Inferior parietal cortex (tissue), 1 donor: ENCODE results near the gene ADGRL3.

ENCODE experiments used
- DNase-seq: peaks from one replicate; pipeline ENCODE4 v3.0.0-alpha.2; 2016; ENCODE audit errors: extremely low spot score

Gene ADGRL3

GRCh38 chr4:61992351-61992750 is 792.2 kb downstream of the ADGRL3 start:
- DNase-seq: no peak

GRCh38 chr4:61994036-61994435 is 793.9 kb downstream of the ADGRL3 start:
- DNase-seq: no peak

DNA sequence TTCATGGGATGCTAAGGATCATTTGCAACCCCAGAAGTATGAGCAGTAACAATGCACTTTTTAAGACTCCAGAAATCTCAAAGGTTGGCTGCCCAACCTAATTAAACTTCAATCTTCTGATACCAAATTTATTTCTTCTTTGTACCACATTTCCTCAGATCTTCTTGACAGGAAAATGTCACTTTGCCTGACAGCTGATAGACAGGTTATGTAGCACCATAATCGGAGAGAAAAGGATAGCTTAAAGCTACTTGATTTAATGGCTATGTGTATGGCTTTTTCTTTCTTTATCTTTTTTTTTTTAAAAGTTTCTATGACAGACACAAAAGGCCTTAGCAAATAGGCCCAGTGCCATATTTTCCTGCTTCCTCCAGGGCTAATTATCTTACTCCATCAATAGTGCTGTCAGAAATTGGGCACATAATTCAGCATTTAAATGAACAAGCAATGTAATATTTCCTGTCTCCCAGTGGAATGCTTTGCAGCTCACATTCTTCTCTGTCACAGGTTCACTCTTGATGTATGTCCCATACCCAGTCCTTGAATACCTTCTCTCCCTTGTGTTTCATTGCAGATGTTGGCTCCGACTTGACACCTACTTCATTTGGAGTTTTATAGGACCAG is 795.7 kb downstream of the ADGRL3 start:
- DNase-seq: no peak

DNA sequence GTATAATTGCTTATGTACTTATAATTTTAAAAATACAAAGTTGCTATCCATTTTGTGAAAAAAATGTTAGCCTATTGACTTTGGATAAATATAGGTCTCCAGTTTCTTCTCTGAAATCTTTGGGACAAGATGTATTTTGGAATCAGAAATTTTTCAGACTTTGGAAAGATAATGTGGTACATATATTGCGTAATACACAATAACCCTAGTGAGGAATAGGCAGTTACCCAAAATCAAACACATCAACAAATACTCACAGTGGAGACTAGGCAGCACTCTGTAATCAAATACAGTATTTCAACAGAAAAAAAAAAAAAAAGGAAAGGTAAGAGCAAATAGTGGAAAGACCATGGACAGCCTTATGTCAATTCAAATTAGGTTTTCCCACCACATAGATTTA is 796.8 kb downstream of the ADGRL3 start:
- DNase-seq: no peak

DNA sequence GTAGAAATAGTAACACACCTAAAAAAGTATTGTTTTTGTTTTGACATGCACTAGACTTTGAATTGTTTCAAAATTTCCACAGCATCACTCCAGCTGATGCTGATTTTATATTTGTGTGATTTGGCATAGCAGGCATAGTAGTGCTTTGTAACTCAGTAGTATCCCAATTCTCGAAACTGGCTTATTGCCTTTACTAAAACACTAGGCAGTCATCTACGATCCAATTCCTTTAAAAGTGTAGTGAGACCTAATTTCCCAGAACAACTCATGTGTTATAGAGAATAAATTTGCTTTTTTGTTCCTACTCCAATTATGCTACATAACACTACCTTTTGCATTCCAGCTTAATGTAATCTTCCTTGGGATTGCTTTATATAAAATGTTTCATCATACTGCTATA is 797.7 kb downstream of the ADGRL3 start:
- DNase-seq: no peak

GRCh38 chr4:62003695-62004094 is 803.6 kb downstream of the ADGRL3 start:
- no peak for DNase-seq

GRCh38 chr4:62004881-62005280 is 804.8 kb downstream of the ADGRL3 start:
- no peak for DNase-seq

DNA sequence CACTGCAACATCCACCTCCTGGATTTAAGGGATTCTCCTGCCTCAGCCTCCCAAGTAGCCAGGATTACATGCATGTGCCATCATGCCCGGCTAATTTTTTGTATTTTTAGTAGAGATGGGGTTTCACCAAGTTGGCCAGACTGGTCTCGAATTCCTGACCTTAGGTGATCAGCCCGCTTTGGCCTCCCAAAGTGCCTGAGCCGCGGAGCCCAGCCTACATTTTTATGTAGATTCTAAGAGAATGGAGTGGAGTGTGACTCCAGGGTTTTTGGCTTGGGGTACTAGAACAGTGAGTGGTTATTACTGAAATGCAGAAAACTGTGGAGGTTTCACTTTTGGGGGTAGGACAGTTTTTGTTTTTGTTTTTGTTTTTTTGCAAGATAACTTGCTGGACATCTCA is 806.0 kb downstream of the ADGRL3 start:
- no peak for DNase-seq

DNA sequence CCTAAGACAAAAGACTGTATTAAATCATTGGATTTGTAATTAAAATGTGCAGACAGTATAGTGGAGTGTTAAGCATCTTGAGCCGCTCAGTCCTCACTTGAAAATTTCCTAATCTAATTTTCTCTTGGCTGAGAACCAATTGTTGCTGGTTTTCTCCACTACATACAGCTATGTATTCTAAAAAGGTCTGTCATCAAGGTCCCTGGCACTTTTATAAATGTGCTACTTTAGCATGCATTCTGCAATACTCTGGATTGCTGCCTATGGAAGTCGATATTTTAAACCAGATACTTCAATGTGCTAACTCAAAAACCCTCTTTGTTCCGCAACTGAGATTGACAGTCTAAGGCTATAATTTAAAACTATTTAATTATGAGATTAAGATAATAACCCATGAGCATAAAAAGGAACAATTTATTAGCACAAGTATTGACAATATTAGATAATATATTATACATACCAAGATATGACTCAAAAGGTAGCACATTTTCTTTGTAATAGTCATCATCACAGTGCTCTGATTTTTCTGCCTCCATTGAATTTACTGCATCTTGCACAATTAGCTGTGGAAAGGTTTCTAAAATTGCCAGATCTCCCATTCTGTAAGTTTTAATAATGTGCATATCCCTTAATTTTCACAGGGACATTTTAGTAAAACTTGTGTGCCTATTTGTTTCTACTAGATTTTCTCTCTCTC is 815.1 kb downstream of the ADGRL3 start:
- no peak for DNase-seq

DNA sequence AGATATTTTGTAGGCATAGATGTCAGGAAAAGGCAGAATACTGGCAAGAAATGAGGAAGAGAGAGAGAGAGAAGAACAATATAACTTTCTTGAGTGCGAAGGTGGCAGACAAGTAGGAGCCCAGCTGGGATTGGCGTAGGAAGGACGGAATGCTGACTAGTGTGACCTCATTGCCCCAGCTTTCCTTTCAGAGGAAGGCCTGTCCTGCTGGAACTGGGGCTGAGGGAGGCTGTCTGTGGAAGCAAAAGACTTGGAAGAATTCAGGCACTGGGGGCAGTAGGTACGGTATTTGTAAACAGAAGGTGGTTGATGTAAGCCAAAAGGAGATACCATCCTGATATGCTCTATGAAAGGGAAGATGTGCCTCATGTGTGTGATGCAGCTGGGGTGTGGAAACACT is 818.4 kb downstream of the ADGRL3 start:
- DNase-seq: no peak

- DNase-seq: no peak
Observed at GRCh38 chr4:62023633-62024032, 823.5 kb downstream of the ADGRL3 start.

DNA sequence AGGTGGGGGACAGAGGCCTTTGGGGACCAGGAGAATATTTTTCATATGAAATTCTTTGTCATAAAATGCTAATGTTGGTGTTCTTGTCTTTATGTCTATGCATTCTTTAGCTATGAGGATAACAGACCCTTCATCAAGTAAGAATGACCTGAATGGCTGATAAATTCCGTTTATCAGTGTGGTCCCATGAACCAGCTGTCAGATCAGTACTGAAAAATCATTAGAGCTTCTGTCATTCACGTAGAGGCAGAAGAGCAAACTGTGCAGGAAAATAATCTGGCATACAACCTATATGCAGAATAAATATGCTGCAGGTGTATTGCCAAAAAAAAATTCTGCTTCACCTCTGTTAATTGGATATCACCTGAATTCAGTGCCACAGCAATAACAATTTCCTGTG is 828.6 kb downstream of the ADGRL3 start:
- DNase-seq: no peak

DNA sequence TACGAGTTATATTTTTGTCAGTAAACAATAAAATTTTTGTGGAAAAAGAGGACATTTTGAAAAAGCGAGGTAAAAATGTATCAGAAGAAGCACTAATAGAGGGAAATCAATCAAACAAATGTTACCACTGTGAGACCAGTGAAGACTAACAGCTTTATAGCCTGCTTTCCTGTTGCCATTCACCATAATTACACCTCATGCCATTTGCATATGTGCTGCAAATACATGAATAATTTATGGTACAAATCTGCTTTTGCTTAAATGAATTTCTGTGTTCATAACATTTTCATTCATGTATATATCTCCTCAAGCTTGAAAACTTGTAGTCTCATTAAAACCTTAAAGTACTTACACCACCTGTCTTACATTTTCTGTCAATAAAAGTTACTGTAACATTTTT is 830.8 kb downstream of the ADGRL3 start:
- no peak for DNase-seq

- DNase-seq: no peak
Observed at GRCh38 chr4:62037571-62037970, 837.4 kb downstream of the ADGRL3 start.

- DNase-seq: no peak
Observed at GRCh38 chr4:62051332-62051731, 851.2 kb downstream of the ADGRL3 start.

- DNase-seq: no peak
Observed at GRCh38 chr4:62053974-62054373, 853.8 kb downstream of the ADGRL3 start.

GRCh38 chr4:62057031-62057430 is 856.9 kb downstream of the ADGRL3 start:
- DNase-seq: no peak

- DNase-seq: no peak
Observed at GRCh38 chr4:62058571-62058970, 858.4 kb downstream of the ADGRL3 start.

DNA sequence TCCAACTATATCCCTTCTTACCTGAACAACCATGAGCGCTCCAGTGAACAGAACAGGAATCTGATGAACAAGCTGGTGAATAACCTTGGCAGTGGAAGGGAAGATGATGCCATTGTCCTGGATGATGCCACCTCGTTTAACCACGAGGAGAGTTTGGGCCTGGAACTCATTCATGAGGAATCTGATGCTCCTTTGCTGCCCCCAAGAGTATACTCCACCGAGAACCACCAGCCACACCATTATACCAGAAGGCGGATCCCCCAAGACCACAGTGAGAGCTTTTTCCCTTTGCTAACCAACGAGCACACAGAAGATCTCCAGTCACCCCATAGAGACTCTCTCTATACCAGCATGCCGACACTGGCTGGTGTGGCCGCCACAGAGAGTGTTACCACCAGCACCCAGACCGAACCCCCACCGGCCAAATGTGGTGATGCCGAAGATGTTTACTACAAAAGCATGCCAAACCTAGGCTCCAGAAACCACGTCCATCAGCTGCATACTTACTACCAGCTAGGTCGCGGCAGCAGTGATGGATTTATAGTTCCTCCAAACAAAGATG is 870.2 kb downstream of the ADGRL3 start:
- no peak for DNase-seq

DNA sequence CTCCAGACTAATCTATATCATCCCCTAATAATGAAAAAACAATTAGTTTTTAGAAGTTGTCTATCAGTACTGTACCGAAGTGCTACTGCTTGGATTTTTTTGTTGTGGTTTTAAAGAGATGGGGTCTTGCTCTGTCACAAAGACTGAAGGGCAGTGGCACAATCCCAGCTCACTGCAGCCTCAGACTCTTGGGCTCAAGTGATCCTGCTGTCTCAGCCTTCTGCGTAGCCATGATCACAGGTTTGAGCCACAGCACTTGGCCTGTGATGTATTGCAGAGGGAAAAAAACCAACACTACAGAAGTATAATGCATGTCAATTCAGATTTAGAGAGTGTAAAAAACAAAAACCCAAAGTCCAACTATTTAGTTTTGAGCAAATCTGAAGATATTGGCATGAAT is 875.0 kb downstream of the ADGRL3 start:
- DNase-seq: no peak

- no peak for DNase-seq
Observed at GRCh38 chr4:62075521-62075920, 875.4 kb downstream of the ADGRL3 start.

DNA sequence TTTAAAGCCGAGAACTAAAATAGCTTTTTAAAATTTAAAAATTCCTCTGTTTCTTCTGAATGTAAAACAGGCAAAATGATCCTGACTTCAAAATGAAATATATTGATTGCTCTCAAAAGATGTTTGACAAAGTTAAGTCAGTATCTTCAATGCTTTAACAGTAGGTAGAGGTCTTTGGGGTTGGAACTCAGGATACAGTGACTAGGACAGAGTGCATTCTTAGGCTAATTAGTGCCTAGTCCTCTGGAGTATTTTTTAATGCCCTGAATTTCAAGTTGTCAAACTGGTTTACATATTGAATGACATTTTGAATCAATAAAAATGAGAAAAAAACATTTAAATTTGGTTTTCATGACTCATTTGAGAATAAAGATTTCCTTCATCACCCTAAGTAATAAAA is 877.3 kb downstream of the ADGRL3 start:
- no peak for DNase-seq

- DNase-seq: no peak
Observed at GRCh38 chr4:62080431-62080830, 880.3 kb downstream of the ADGRL3 start.

DNA sequence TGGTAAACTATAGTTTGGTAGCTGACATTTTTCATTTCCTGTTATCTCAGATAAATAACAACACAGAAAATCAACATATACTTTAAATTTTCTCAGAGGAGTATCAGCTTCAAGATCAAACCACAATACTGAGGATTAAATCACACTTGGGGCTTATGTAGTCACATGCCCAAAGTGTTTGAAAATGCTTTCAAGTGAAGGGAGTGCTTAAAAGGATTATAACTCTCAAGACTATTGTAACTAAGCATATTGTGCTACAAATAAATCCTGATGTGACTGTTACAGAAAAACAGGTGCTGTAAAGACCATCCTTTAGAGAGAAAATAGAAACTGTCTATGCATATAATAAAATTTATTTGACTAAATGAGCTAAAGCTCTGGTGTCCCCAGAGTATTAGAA is 887.6 kb downstream of the ADGRL3 start:
- DNase-seq: no peak
